ENCODE data around the gene USP37. TPM values are rescaled to one million over a fixed set of nuclear protein-coding genes. Genes with fewer than 3 reads are reported as not detected.
"Not testable (repeated sequence)": the region's sequence is repeated elsewhere in the genome, so short reads cannot be mapped to it uniquely, and the experiment has no call there.

Gene USP37
- total RNA-seq, 1 donor from 2014 or later: 9.2 TPM

DNA sequence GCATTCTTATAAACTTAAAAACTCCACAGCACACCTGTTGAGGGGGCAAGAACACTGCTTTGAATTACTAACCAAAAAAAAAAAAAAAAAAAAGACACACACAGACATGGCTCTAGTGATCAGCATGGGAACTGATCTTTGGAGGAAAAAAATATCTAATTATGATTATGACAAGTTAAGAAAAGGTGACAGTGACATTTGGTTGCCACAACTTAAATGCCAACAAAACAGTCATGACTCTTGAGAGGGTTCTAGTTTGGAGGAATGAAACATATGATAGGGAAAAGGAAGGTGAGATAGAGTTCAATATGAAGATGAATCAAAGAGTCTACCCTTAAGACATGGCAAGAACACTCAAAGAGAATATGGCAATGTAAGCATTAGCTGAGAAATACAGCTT is 20.6 kb downstream of the USP37 start:
- Histone ChIP-seq H3K4me3 (ENCODE audit: low read depth, low read length) (no peak overlapping the region), H3K36me3 (ENCODE audit: control insufficient read depth, insufficient read depth, low read length) (peaks cover 7% of the 10 kb centered on the region), H3K27me3 (ENCODE audit: control insufficient read depth, insufficient read depth, low read length) (no peaks in the 10 kb centered on the region)
- FAIRE-seq: no peak
- TF ChIP-seq, protein P1, sequence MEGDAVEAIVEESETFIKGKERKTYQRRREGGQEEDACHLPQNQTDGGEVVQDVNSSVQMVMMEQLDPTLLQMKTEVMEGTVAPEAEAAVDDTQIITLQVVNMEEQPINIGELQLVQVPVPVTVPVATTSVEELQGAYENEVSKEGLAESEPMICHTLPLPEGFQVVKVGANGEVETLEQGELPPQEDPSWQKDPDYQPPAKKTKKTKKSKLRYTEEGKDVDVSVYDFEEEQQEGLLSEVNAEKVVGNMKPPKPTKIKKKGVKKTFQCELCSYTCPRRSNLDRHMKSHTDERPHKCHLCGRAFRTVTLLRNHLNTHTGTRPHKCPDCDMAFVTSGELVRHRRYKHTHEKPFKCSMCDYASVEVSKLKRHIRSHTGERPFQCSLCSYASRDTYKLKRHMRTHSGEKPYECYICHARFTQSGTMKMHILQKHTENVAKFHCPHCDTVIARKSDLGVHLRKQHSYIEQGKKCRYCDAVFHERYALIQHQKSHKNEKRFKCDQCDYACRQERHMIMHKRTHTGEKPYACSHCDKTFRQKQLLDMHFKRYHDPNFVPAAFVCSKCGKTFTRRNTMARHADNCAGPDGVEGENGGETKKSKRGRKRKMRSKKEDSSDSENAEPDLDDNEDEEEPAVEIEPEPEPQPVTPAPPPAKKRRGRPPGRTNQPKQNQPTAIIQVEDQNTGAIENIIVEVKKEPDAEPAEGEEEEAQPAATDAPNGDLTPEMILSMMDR (IDR thresholded peaks at IDR 0.05; ENCODE audit: insufficient read depth, low read length, severe bottlenecking): no peak
- DNase-seq (ENCODE audit: low read depth): no peak

DNA sequence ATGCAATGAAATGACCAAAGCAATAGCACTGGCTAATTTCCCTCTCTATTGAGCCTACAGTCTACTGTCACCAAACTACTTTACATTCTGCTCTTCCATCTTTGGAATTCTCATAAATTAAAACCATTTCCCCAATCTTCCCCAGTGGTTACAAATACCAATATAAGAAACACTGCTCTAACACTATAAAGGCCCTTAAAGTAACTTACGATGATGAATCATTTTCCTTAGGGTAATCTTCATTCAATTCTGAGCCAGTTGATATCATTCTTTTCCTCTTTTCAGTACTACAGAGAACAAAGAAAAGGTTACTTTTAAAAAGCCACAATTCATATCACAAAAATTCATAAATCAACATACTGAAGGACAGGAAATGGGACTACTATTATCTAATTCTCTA is 22.1 kb downstream of the USP37 start:
- FAIRE-seq (no peak), DNase-seq (ENCODE audit: low read depth) (no peak)
- Histone ChIP-seq H3K4me3 (ENCODE audit: low read depth, low read length) (no peak overlapping the region), H3K36me3 (ENCODE audit: control insufficient read depth, insufficient read depth, low read length) (peaks cover 7% of the 10 kb centered on the region), H3K27me3 (ENCODE audit: control insufficient read depth, insufficient read depth, low read length) (no peaks in the 10 kb centered on the region)
- TF ChIP-seq, protein P1 (IDR thresholded peaks at IDR 0.05; ENCODE audit: insufficient read depth, low read length, severe bottlenecking): no peak

DNA sequence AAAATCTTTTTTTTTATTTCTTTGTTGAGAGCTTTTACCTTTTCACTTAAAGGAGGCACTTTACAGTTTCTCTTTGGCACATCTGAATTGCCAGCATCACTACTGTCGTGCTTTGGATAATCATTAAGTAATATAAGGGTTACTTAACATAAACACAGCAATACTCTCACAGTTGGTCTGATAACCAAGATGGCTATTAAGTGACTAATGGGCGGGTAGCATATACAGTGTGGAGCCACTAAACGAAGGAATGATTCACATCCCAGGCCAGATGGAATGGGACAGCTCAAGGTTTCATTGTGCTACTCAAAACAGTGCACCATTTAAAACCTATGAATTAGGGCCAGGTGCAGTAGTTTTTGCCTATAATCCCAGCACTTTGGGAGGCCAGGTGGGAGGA is 28.1 kb downstream of the USP37 start:
- no peak for FAIRE-seq
- TF ChIP-seq, protein P1 (IDR thresholded peaks at IDR 0.05; ENCODE audit: insufficient read depth, low read length, severe bottlenecking): no peak
- peaks cover 1% of the 10 kb centered on the region for H3K36me3 ChIP-seq (ENCODE audit: control insufficient read depth, insufficient read depth, low read length)
- no peak for DNase-seq (ENCODE audit: low read depth)
- no peaks in the 10 kb centered on the region for H3K27me3 ChIP-seq (ENCODE audit: control insufficient read depth, insufficient read depth, low read length)
- no peak overlapping the region for H3K4me3 ChIP-seq (ENCODE audit: low read depth, low read length)

DNA sequence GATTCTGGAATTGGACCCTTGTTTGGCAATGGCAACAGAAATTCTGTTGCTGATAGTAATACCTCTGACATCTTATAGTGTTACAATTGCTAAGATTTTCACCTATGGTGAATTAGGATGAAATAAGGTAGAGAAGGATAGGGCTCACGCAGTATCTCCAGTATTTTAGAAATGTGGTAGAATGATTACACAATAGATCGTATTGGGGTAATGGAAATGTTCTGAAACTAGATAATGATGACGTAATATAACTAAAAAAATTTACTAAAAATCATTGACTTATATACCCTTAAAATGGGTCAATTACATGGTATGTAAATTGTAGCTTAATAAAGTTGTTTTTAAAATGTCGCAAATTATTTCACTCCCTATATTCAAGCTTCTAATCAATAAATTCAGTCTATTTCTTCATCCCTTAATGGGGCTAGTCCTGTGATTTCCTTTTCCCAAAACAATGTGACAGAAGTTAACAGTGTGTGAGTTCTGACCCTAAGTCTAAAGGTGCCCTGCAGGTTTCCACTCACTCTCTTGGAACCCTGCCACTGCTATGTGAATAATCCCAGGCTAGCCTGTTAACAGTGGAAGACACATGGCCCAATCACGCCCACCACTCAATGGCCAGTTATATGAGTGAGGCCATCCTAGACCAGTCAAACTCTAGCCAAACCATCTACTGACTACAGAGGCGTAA is 31.2 kb downstream of the USP37 start:
- peak; percentile 58 for DNase-seq (ENCODE audit: low read depth)
- Histone ChIP-seq H3K36me3 (ENCODE audit: control insufficient read depth, insufficient read depth, low read length) (no peaks in the 10 kb centered on the region), H3K27me3 (ENCODE audit: control insufficient read depth, insufficient read depth, low read length) (no peaks in the 10 kb centered on the region), H3K4me3 (ENCODE audit: low read depth, low read length) (no peak overlapping the region)
- TF ChIP-seq, protein P1 (IDR thresholded peaks at IDR 0.05; ENCODE audit: insufficient read depth, low read length, severe bottlenecking): no peak
- FAIRE-seq: no peak

DNA sequence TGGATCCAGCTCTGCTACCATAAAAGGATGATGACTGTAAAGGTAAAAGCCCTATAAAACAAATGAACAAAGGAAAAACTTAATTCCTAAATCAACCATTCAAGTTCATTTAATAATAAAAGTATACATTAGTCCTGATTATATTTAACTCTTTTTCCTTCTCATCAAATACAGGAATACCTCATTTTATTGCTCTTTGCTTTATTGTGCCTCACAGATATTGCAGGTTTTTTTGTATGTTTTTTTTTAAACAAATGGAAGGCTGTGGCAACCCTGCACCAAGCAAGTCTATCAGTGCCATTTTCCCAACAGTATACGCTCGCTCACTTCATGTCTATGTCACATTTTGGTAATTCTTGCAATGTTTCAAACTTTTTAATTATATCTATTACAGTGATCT is 38.2 kb downstream of the USP37 start:
- TF ChIP-seq, protein P1 (IDR thresholded peaks at IDR 0.05; ENCODE audit: insufficient read depth, low read length, severe bottlenecking): no peak
- DNase-seq (ENCODE audit: low read depth): no peak
- H3K27me3 ChIP-seq (ENCODE audit: control insufficient read depth, insufficient read depth, low read length): no peaks in the 10 kb centered on the region
- FAIRE-seq: no peak
- H3K4me3 ChIP-seq (ENCODE audit: low read depth, low read length): no peak overlapping the region
- peaks cover 5% of the 10 kb centered on the region for H3K36me3 ChIP-seq (ENCODE audit: control insufficient read depth, insufficient read depth, low read length)

DNA sequence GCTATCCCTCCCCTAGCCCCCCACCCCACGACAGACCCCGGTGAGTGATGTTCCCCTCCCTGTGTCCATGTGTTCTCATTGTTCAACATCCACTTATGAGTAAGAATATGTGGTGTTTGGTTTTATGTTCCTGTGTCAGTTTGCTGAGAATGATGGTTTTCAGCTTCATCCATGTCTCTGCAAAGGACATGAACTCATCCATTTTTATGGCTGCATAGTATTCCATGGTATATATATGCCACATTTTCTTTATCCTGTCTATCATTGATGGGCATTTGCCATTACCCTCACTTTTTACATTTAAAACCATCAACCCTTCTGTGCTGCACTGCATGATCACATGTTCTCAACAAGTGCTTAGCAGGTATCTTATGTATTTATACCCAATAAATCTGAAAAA is 39.7 kb downstream of the USP37 start:
- not testable (repeated sequence) for H3K36me3 ChIP-seq (ENCODE audit: control insufficient read depth, insufficient read depth, low read length); H3K27me3 ChIP-seq (ENCODE audit: control insufficient read depth, insufficient read depth, low read length); H3K4me3 ChIP-seq (ENCODE audit: low read depth, low read length); FAIRE-seq; DNase-seq (ENCODE audit: low read depth)
